CD4-positive, alpha-beta T cell treated with Interleukin-1 beta for 1 hour (primary cell): ENCODE data around the gene JPH2.
"Not testable (repeated sequence)": the region's sequence is repeated elsewhere in the genome, so short reads cannot be mapped to it uniquely, and the experiment has no call there.

Source experiments
- DNase-seq, 2 donors: peaks; one replicate each; pipeline ENCODE4 v3.0.0-alpha.2; 2020 to 2022

Gene JPH2

DNA sequence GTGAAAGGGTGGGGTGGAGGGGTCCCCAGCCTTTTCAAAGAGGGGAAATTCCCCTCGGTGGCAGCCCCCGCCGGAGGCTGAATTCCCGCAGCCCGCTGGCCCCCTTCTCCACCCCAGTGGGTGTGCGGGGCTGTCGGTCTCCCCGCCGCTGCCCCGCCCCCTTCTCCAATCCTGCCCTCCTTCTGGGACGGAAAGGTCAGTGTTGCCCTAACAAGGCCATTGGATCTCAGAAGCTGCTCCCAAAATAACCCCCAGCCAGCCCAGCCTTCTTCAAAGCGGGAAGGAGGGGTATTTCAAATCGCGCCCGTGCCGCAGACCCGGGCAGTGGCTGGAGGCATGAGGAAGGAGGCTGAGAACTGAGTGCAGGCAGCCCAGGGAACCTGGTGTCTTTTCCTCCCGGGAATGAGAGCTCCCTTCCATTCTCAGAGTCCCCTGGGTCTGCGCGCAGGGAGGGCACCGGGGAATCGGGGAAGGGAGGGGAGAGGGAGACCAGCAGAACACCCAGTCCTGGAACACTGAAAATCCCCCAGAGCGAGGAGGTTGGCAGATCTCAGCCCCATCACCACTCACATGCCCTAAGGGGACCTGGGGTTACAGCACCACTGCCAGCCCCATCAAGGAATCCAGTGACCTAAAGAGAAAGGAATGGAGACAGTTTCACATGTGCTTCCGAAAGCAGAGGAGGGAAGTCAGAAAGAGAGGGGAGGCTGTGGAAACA, at the start of gene JPH2:
TSS of gene JPH2 (minus strand) at position 135 of the 718 bp plus-strand sequence. CDS start 483 bp downstream, outside the sequence.
- DNase-seq: no peak

DNA sequence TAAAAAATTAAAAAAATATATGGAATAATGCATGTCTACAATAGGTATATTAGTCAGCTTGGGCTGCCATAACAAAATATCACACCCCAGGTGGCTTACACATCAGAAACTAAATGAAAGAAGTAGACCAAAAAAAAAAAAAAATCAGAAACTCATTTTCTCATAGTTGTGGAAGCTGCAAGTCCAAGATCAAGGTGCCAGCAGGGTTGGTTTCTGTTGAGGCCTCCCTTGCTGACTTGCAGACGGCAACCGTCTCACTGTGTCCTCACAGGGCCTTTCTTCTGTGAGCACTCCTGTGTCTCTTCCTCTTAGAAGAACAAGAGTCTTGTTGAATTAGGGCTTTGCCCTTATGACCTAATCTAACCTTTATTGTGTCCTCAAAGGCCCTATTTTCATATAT, 48.7 kb upstream of the JPH2 start:
- no peak for DNase-seq

DNA sequence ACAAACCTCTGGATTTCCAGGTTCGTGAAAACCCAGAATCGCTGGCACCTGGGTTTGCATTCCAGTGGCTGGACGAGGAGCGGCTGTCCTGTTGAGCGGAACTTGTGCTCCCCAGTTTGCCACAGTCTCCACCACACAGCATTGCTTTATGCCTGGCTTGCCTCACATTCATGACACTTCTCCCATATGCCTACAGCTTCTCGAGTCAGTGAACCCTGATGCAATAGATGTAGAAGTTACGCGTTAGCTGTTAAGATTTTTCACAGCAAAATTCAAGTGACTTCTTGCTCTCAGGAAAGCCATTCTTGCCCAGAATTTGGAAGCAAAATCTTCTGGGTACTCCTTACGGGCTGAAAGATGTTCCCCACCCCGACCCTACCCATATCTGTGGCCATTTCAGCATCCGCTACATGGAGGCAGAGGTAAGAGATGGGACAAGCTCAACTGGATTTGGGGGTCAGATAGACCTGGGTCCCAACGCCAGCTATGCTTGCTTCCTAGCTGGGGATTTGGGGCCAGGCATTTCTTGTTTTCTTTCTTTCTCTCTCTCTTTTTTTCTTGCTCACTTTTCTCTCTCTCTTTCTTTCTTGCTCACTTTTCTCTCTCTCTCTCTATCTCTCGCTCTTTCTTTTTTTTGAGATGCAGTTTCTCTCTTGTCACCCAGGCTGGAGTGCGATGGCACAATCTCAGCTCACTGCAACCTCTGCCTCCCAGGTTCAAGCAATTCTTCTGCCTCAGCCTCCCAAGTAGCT, 47.8 kb upstream of the JPH2 start:
- no peak for DNase-seq

DNA sequence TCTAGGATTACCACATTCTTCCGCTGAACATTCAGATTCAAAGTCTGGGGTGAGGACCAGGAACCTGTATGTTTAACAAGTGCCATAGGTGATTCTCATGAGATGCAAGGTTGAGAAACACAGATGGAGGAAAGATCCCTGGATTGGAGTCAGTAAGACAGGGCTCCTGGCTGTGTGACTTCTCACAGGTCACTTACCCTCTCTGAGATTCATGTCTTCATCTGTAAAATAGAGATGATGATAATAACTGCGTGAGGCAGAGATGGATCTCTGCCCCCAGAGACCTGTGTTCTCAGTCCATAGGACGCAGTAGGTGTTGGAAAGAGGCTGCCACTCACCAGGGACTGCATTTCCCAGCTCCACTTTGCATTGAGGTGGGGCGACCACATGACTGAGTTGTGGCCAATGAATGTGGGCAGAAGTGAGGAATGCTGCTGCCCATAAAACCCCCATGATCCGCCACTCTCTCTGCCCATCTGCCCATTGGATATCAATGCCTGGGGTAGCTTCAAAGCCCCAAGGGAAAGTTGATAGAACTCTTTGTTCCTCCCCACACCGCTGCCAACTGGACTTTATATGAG, 46.5 kb upstream of the JPH2 start:
- DNase-seq: no peak

DNA sequence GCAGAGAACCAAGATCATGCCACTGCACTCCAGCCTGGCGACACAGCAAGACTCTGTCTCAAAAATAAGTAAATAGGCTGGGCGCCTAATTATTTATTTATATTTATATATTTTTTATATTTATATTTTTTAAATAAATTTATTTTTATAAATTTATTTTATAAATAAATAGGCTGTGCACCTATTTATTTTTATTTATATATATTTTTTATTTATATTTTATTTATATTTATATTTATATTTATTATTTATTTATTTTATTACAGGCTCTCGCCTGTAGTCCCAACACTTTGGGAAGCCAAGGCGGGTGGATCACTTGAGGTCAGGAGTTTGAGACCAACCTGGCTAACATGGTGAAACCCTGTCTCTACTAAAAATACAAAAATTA, 45.5 kb upstream of the JPH2 start:
- not testable (repeated sequence) for DNase-seq

DNA sequence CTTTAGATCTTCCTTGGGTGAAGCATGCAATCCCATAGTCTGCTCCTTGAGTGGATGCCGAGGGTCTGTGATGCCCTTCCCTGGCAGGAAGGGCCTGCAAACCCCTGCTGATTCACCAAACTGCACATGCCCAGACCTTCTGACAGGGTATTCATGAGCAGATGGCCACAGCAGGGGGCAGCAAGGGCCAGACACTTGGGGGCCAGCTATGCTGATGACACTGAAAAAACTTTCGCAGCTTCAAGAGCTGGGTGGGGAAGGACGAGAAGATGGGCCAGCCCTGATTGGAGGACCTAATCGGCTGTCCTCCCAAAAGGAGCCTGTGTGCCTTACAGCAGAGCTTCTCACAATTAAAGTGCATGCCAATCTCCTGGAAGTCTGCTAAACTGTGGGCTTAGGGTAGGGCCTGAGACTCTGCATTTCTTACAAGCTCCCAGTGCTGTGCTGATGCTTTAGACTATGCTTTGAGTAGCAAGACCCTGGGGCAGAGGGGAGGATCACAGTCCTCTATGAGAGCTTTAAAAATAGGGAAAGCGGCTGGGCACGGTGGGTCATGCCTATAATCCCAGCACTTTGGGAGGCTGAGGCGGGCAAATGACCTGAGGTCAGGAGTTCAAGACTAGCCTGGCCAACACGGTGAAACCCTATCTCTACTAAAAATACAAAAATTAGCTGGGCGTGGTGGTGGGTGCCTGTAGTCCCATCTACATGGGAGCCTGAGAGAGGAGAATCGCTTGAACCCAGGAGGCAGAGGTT, 44.9 kb upstream of the JPH2 start:
- DNase-seq: no peak

DNA sequence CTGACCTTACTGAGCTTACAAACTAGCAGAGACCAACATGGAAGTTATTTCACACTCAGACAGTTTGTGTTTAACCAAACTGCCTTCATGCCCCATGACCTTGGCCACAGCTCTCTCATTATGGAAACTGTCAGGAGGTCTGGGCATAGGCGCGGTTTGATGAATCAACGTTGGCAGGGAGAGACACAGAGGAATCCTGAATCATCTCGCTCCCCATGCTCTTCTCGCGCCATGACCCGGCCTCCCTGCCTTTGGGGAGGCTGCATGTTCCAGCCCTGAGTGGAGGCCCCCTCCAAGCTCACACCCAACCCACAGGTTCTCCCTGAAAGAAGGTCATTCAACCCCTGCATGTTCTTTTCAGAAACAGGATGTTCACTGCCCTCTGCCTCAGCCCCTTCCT, 44.2 kb upstream of the JPH2 start:
- no peak for DNase-seq

DNA sequence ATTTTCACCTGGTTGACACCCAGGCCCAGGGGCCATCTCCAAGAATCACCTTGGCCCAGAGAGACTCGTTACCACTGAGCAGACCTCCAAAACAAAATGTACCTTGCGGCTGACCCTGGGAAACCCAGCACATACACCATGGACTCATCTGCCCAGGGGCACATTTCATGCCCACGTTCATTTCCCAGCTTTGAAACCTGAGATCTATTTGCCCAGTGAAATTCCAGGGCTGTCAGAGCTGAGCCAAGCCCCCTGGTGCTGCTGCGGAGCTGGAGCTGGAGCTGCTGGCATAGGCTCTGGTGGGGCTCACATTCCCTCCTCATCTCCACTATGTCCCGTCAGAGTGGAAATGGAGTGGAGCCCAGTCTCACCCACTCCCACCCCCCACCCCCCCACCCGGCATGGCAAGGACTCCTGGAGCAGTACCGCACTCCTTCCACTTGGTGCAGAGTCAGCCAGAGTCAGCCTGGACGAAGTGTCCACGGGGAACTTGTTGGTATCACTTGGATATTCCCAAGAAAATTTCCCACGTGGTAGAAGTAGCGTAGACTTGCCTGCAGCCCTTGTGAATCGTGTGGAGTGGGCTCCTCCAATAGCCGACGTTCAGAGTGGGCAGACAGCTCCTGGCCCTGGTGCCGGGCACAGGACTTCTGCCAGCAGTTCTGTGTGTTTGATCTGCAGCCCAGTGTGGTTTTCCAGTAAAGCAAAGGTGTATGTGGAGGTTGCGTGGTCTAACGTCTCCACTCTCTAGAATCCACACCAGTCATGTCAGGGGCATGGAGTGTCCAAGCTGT, 41.7 kb upstream of the JPH2 start:
- no peak for DNase-seq

DNA sequence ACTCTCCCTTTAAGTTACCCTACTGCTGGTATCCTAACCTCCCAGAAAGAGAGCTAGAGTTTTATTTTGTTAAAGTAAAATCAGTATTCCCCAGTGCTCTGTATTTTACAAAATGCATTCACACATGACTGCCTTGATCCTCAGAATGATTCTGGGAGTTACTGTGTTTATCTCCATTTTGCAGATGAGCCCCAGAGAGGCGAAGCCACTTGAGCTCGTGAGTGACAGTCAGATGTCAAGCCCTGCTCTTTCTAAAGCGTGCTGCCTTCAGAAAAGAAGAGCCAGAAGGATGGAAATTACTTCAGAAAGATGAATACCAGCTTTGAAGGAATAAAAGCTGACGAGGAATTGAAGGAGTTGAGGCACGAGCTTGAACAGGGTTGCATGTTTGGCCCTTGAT, 37.6 kb upstream of the JPH2 start:
- no peak for DNase-seq

DNA sequence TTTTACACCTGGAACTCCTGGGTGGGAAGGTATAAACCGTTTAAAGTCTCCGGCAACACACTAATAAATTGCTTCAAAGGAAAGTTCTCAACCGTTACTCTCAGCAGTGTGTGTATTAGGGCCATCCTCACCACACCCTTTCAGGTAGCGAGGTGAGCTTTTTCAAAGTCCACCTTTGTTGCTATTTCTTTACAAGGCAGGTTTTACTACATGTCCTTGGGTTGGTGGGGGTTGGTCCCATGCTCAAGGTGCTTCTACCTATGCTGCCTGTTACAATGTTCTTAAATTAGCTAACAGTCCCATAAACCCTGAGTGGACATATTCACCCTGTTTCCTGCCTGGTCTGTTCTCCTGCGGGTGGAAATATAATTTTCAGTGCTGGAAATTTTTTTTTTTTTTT, 36.7 kb upstream of the JPH2 start:
- no peak for DNase-seq

DNA sequence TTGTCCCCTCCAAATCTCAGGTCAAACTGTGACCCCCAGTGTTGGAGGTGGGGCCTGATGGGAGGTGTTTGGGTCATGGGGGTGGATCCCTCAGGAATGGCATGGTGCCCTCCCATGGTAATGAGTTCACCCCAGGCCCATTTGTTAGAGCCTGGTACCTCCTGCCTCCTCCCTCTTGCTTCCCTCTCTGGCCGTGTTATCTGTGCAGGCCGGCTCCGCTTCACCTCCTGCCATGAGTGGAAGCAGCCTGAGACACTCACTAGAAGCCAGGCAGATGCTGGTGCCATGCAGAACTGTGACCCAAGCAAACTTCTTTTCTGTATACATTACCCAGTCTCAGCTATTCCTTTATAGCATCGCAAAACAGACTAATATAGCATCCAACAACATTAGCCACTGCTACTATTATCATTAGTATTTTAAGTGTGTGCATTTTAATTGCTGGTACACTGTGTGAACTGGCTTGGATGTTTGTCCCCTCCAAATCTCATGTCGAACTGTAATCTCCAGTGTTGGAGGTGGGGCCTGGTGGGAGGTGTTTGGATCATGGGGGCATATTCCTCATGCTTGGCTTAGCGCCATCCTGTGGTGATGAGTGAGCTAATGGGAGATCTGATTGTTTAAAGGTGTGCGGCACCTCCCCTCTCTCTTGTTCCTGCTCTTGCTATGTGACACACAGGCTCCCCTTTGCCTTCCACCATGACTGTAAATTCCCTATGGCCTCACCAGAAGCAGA, 35.8 kb upstream of the JPH2 start:
- no peak for DNase-seq

DNA sequence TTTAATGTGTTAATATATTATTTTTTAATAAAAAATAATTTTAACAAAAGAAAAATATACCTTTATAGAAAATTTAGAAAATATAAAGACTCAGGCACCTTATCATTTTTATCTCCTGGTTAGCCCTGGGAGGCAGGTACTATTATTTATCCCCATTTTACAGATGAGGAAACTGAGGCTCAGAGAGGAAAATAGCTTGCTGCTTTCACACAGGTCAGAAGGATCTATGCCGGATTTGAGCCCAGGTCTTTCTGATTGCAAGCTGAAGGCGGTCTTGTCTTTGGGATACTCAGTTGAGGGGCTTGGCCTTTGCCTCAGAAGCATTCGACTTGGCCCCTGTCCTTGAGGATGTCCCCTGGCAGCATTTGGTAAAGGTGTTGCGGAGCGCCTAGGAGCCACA, 35.0 kb upstream of the JPH2 start:
- DNase-seq: no peak

DNA sequence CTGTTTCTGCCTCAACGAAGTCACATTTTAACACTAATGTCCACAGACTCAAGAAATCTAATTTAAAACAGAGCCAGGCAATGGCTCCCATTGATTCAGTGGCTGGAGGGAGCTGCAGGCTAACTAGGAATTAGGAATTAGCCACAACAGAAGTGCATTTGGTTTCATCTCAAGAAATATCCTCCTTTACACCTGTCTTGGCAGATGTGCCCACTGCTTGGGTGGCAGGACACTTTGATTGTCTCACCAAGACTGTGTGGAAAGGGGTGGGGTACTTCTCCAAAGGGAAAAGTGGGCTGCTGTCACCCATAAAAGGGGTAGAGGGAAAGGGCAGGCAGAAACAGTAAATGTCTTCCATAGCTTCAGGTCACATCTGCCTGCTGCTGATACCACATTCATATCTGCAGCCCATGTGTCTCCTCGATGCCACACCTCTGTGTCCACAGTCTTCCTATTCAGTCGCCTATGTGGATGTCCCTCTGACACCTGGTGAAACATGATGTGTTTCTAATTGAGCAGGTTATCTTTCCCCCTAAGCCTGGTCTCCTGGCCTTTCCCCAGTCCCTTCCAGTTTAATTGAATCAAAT, 34.5 kb upstream of the JPH2 start:
- no peak for DNase-seq

DNA sequence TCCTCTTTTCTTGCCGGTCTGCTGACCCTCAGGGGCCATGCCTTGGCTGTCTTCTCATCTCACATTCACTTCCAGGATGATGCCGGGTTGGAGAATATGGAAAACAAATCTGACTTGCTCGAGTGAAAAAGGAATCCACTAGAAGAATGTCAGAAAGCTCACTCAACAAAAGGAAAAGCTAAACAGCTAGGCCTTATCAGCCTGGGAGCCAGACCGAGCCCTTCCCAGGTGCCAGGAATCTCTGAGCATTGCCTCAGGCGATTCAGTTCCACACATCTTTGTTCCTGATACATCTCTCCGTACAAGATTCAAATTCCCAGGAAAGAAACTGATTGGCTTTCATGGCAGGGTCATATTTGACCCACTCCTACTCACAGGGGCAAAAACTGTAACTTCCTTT, 32.8 kb upstream of the JPH2 start:
- no peak for DNase-seq

DNA sequence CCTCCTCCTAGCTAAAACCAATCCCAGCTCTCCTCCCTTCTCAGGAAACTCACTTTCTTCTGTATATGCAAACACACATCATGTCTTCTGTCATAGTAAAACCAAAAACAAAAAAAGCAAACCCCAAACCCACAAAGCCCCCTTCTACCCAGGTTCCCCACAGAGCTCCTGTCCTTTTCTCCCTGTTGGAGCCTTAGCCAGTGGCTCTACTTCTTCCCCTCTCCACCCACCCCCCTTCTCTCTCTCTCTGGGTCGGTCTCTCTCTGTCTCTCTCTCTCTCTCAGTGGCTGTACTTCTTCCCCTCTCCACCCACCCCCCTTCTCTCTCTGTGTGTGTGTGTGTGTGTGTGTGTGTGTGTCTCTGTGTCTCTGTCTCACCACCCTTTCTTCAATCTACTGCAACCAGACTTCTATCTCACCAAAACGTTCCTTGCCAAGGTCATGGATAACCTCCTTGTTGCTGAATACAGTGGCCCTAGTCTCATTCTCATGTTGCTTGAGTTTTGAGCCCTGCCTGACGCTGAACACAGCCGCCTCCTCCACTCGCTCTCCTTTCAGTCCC, 32.3 kb upstream of the JPH2 start:
- peak in 1 of 2 donors; percentile 35 for DNase-seq

DNA sequence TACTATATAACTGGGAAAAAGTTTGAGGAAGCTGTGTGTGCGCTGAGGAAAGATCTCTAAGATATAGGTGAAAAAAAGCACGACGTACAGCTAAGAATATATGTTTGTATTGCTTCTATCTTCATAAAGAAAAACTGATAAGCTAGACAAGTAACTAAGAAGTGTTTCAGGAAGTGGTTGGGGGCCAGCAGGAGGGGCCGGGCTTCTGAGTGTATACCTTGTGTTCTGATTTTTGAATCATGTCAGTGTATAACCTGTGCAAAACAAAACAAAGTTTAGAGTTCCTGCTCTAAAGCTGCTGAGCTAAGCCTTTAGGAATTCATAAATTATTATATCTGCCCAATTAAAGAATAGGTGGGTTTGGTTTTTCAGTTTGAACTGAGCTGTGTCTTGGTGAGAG, 31.5 kb upstream of the JPH2 start:
- DNase-seq: peak; percentile 30 to 40

DNA sequence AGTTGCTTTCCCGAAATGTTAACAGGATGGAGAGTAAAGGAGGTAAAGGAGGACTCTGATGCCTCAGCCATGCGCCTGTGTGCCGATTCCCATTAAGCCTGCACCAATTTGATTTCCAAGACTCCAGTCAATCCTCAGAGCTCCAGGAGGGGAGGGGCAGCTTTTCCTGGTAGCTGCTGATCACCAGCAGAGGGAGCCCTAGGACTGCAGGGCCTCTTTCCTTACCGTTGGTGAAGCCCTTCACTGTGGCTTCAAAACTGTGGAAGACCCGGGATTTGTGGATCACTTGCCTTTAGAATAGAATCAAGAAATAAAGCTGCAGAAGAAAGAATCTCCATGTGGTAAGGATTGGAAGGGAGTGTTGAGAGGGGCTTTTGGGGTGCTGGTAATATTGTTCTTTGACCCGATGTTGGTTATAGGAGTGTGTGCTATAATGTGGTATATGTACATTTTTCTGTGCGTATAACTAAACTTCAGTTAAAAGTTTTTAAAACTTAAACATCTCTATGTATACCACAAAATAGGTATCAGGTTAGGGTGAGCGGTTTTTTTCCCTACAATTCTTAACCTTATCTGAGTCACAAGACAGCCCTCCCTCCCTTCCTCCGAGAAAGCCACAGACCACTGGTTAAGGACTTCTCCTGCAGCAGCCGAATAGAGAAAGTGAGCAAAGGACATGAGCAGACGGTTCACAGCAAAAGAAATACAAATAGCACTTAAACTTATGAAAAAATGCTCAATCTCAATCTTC, 30.5 kb upstream of the JPH2 start:
- peak; percentile 68 to 76 for DNase-seq

DNA sequence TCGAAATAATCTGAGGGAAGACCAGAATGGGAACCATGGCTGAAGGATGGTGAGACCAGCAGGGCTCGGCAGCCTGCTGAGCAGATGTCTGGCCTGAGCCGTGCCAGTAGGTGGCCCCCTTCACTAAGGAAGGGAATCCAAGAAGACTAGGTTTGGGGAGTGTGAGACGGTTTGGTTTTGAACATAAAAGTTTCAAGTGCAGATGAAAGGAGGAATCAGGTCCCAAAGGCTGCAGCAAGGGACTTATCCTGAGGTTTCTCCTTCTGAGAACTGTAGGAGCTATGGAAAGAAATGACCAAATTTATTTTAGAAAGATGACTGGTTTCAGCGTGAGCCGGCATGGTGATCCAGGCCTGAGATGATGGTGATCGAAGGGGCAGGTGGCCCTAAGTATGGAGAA, 28.1 kb upstream of the JPH2 start:
- peak; percentile 77 to 79 for DNase-seq

DNA sequence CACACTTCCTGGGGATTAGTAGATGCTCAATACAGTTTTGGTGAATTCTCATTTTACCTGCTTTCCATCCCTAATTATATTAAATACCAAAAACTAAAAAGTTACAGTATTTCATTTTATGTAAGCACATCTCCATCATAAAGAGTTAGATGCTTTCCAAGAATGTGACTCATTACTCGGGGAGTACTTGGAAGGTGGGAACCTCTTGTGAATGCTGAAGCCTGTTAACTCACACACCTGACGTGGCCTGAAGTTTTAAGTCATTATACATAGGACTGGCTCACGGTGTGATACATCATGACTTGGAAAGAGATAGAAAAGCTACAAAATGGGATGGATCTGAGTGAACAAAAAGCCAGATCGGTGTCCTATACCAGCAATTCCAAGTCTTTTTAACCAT, 25.8 kb upstream of the JPH2 start:
- DNase-seq: no peak
